ENCODE measurements around the gene MS4A4A.

MS4A4A gene

DNA sequence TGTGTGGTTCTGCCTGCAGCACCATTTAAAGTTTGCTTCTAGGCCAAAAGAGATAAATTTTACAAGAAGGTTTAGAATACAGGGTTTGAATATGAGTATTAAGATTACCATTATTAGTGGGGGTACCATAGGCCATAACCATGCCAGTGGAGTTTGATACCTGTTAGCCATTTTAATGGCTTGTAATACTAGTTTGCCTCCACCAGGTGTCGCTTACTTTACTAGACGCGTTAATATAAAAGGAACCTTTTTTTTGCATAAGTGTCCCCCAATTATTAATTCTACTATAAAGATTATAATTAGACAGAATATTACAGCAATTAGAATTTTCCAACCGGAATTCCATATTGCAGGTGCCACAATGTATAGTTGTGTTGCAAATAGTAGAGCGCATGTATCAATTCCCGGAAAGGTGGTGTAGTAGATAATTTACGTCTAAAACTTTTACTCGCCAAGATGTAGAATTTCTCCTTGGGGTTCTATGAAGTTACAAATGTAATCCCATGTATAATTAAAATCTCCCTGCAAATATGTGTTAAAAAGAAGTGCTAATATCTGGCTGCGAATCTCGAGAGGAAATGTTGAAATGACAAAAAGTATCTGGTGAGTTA lies 62.7 kb downstream of the MS4A4A start:
- Histone ChIP-seq H3K9me3 (no peaks in the 10 kb centered on the region), H3K27me3 (no peaks in the 10 kb centered on the region), H3K36me3 (no peaks in the 10 kb centered on the region), H3K27ac (no peak overlapping the region), H3K4me3 (ENCODE audit: low read depth in 1 of 2, low read length in 1 of 2) (no peak overlapping the region), H3K4me1 (ENCODE audit: control insufficient read depth in 1 of 2, insufficient read depth in 1 of 2, low read depth in 1 of 2, low read length in 1 of 2) (no peaks in the 10 kb centered on the region)
- TF ChIP-seq, protein P1, sequence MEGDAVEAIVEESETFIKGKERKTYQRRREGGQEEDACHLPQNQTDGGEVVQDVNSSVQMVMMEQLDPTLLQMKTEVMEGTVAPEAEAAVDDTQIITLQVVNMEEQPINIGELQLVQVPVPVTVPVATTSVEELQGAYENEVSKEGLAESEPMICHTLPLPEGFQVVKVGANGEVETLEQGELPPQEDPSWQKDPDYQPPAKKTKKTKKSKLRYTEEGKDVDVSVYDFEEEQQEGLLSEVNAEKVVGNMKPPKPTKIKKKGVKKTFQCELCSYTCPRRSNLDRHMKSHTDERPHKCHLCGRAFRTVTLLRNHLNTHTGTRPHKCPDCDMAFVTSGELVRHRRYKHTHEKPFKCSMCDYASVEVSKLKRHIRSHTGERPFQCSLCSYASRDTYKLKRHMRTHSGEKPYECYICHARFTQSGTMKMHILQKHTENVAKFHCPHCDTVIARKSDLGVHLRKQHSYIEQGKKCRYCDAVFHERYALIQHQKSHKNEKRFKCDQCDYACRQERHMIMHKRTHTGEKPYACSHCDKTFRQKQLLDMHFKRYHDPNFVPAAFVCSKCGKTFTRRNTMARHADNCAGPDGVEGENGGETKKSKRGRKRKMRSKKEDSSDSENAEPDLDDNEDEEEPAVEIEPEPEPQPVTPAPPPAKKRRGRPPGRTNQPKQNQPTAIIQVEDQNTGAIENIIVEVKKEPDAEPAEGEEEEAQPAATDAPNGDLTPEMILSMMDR (IDR thresholded peaks at IDR 0.05): peak; percentile 64

DNA sequence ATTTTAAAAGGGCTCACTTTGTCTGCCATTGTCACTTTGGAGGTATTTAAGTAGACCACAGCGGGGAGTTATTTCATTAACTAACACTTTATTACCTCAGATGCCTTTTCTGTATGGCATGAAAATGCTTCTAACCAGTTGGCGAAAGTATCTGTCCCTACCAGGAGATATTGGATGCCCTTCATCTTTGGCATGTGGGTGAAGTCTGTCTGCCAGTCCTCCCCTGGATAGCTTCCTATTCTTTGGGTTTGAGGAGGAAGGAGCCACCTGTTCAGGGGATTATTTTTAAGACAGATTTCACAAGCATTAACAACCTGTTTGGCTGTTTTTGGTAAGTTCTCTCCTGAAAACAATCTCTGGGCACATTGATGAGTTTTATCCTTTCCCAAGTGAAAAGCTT lies 63.7 kb downstream of the MS4A4A start:
- H3K36me3 ChIP-seq: no peaks in the 10 kb centered on the region
- H3K27me3 ChIP-seq: no peaks in the 10 kb centered on the region
- TF ChIP-seq, protein P1 (IDR thresholded peaks at IDR 0.05): no peak
- no peaks in the 10 kb centered on the region for H3K9me3 ChIP-seq
- H3K27ac ChIP-seq: no peak overlapping the region
- H3K4me3 ChIP-seq (ENCODE audit: low read depth in 1 of 2, low read length in 1 of 2): no peak overlapping the region
- H3K4me1 ChIP-seq (ENCODE audit: control insufficient read depth in 1 of 2, insufficient read depth in 1 of 2, low read depth in 1 of 2, low read length in 1 of 2): no peaks in the 10 kb centered on the region

DNA sequence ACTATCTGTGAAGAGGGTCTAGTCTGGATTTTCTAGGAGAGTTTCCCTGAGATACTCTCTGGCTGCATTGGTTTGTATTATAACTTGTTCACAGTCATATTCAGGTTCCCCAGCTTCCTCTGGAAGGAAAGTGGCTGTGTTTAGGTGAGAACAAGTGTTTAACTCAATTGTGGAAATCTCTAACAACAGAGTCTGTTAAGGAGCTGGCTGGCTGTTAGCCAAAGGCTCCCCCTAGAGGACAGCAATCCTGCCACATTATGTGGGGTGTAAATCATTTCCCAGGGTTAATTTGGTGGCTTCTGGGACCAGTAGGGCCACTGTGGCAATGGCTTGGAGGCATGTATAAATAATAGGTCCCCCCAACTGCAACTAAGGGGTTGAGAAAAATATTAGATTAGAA lies 65.0 kb downstream of the MS4A4A start:
- Histone ChIP-seq H3K9me3 (no peaks in the 10 kb centered on the region), H3K4me1 (ENCODE audit: control insufficient read depth in 1 of 2, insufficient read depth in 1 of 2, low read depth in 1 of 2, low read length in 1 of 2) (no peaks in the 10 kb centered on the region), H3K27me3 (no peaks in the 10 kb centered on the region), H3K27ac (no peak overlapping the region), H3K36me3 (no peaks in the 10 kb centered on the region), H3K4me3 (ENCODE audit: low read depth in 1 of 2, low read length in 1 of 2) (no peak overlapping the region)
- TF ChIP-seq, protein P1 (IDR thresholded peaks at IDR 0.05): no peak

DNA sequence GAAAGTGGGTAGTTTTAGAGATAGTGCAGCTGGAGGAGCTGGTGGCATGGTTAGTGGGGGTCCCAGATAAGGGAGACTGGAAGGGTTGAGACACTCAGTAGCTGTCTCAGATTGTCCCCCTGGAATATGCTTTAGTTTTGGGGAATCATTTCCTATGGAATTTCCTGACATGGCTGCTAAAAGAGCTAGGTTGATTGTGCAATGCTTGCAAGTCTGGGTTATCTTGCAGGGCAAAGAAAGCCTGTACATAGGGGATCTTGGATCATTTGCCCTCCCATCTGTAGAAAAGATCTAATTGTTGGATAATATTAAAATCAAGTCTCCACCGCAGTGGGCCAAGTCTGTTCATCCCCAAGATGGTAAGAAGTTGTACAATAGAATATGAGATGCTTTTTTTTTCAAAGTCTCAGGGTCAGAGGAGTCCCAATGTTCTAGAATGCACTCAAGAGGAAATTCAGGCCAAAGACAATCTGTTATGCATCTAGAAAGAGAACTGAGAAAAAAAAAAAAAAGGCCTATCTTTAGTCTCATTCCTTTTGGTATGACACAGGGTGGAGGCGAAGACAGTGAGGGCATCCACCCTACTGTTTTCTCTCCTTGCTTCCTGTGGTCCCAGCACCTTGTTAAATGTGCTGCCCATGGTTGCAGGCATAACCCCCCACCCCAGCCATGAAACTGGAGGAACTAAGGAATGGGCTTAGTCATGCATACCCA lies 66.8 kb downstream of the MS4A4A start:
- Histone ChIP-seq H3K4me3 (ENCODE audit: low read depth in 1 of 2, low read length in 1 of 2) (no peak overlapping the region), H3K36me3 (no peaks in the 10 kb centered on the region), H3K27ac (no peak overlapping the region), H3K9me3 (no peaks in the 10 kb centered on the region), H3K4me1 (ENCODE audit: control insufficient read depth in 1 of 2, insufficient read depth in 1 of 2, low read depth in 1 of 2, low read length in 1 of 2) (no peaks in the 10 kb centered on the region), H3K27me3 (no peaks in the 10 kb centered on the region)
- TF ChIP-seq, protein P1 (IDR thresholded peaks at IDR 0.05): no peak

DNA sequence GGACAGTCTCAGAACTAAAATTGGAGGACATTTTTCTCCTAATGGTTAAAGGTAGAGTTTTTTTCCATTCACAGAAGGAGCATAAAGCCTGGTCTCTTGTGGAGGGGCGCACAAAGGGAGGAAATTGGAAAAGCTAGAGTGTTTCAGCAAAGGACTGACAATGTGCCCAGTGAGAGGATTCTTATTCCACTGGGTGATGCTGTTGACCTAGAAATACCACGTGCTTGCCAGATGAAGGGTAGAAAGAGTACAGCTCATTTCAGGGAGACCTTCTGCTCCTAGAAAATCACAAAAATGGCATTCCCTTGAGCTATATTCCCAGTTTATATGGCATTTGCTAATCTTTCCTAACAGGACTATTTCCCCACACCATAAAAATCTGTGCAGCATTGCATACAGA lies 67.7 kb downstream of the MS4A4A start:
- no peaks in the 10 kb centered on the region for H3K36me3 ChIP-seq
- H3K4me3 ChIP-seq (ENCODE audit: low read depth in 1 of 2, low read length in 1 of 2): no peak overlapping the region
- TF ChIP-seq, protein P1 (IDR thresholded peaks at IDR 0.05): no peak
- H3K9me3 ChIP-seq: no peaks in the 10 kb centered on the region
- H3K27me3 ChIP-seq: no peaks in the 10 kb centered on the region
- no peak overlapping the region for H3K27ac ChIP-seq
- no peaks in the 10 kb centered on the region for H3K4me1 ChIP-seq (ENCODE audit: control insufficient read depth in 1 of 2, insufficient read depth in 1 of 2, low read depth in 1 of 2, low read length in 1 of 2)

Measured in neutrophil (primary cell).